ENCODE data around the gene UBE2F.

UBE2F gene

DNA sequence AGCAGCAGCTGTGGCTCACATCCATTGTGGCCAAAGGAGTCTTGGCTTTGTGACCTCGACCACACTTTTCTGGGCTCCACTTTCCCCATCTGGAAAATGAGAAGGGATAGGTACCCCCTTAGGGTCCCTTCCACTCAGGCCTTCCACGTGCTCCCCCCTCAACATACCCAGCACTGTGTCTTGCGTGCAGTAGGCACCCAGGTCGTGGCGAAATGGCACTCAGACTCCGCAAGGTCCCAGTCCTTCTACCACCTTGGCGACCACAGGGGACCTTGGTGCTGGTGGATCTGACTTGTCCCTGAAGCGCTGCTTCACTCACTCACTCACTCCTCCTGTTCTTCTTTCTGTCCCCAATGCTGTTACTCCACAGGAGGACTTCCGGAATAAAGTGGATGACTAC, 74.1 kb downstream of the UBE2F start:
- H3K27ac ChIP-seq = no peak overlapping the region
- H2AFZ ChIP-seq = no peak overlapping the region
- H3K9ac ChIP-seq = no peak overlapping the region
- TF ChIP-seq, protein P1, sequence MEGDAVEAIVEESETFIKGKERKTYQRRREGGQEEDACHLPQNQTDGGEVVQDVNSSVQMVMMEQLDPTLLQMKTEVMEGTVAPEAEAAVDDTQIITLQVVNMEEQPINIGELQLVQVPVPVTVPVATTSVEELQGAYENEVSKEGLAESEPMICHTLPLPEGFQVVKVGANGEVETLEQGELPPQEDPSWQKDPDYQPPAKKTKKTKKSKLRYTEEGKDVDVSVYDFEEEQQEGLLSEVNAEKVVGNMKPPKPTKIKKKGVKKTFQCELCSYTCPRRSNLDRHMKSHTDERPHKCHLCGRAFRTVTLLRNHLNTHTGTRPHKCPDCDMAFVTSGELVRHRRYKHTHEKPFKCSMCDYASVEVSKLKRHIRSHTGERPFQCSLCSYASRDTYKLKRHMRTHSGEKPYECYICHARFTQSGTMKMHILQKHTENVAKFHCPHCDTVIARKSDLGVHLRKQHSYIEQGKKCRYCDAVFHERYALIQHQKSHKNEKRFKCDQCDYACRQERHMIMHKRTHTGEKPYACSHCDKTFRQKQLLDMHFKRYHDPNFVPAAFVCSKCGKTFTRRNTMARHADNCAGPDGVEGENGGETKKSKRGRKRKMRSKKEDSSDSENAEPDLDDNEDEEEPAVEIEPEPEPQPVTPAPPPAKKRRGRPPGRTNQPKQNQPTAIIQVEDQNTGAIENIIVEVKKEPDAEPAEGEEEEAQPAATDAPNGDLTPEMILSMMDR (IDR thresholded peaks at IDR 0.05) = no peak
- H3K27me3 ChIP-seq (ENCODE audit: control insufficient read depth, insufficient read depth, low read length) = no peaks in the 10 kb centered on the region
- no peak overlapping the region for H3K4me2 ChIP-seq (ENCODE audit: low read length)
- H3K79me2 ChIP-seq = no peaks in the 10 kb centered on the region
- H3K4me1 ChIP-seq = no peaks in the 10 kb centered on the region
- no peak overlapping the region for H3K4me3 ChIP-seq (ENCODE audit: low read depth, low read length)
- no peaks in the 10 kb centered on the region for H3K9me3 ChIP-seq (ENCODE audit: control insufficient read depth, low read length)
- H3K36me3 ChIP-seq (ENCODE audit: control insufficient read depth, insufficient read depth, low read length) = no peaks in the 10 kb centered on the region

GRCh38 chr2:238042090-238042489, 75.3 kb downstream of the UBE2F start:
- Histone ChIP-seq H3K4me3 (ENCODE audit: low read depth, low read length) (no peak overlapping the region), H3K9me3 (ENCODE audit: control insufficient read depth, low read length) (no peaks in the 10 kb centered on the region), H2AFZ (no peak overlapping the region), H3K9ac (no peak overlapping the region), H3K27me3 (ENCODE audit: control insufficient read depth, insufficient read depth, low read length) (no peaks in the 10 kb centered on the region), H3K4me2 (ENCODE audit: low read length) (no peak overlapping the region), H3K36me3 (ENCODE audit: control insufficient read depth, insufficient read depth, low read length) (no peaks in the 10 kb centered on the region), H3K79me2 (no peaks in the 10 kb centered on the region), H3K27ac (no peak overlapping the region), H3K4me1 (no peaks in the 10 kb centered on the region)
- TF ChIP-seq, protein P1 (IDR thresholded peaks at IDR 0.05) = no peak

GRCh38 chr2:238042849-238043584, 76.2 kb downstream of the UBE2F start:
- Histone ChIP-seq H3K27me3 (ENCODE audit: control insufficient read depth, insufficient read depth, low read length) (no peaks in the 10 kb centered on the region), H3K27ac (no peak overlapping the region), H3K36me3 (ENCODE audit: control insufficient read depth, insufficient read depth, low read length) (no peaks in the 10 kb centered on the region), H3K9ac (no peak overlapping the region), H3K4me3 (ENCODE audit: low read depth, low read length) (no peak overlapping the region), H3K4me2 (ENCODE audit: low read length) (no peak overlapping the region), H3K79me2 (no peaks in the 10 kb centered on the region), H2AFZ (no peak overlapping the region), H3K9me3 (ENCODE audit: control insufficient read depth, low read length) (no peaks in the 10 kb centered on the region), H3K4me1 (no peaks in the 10 kb centered on the region)
- TF ChIP-seq, protein P1 (IDR thresholded peaks at IDR 0.05) = no peak

- TF ChIP-seq, protein P1 (IDR thresholded peaks at IDR 0.05) = no peak
- H2AFZ ChIP-seq = no peak overlapping the region
- no peak overlapping the region for H3K27ac ChIP-seq
- no peak overlapping the region for H3K9ac ChIP-seq
- H3K36me3 ChIP-seq (ENCODE audit: control insufficient read depth, insufficient read depth, low read length) = no peaks in the 10 kb centered on the region
- H3K4me1 ChIP-seq = no peaks in the 10 kb centered on the region
- H3K4me3 ChIP-seq (ENCODE audit: low read depth, low read length) = no peak overlapping the region
- no peak overlapping the region for H3K4me2 ChIP-seq (ENCODE audit: low read length)
- no peaks in the 10 kb centered on the region for H3K79me2 ChIP-seq
- no peaks in the 10 kb centered on the region for H3K9me3 ChIP-seq (ENCODE audit: control insufficient read depth, low read length)
- no peaks in the 10 kb centered on the region for H3K27me3 ChIP-seq (ENCODE audit: control insufficient read depth, insufficient read depth, low read length)
These were observed 77.0 kb downstream of the UBE2F start for GRCh38 chr2:238043851-238044250.

- no peaks in the 10 kb centered on the region for H3K4me1 ChIP-seq
- H3K27me3 ChIP-seq (ENCODE audit: control insufficient read depth, insufficient read depth, low read length) = no peaks in the 10 kb centered on the region
- TF ChIP-seq, protein P1 (IDR thresholded peaks at IDR 0.05) = no peak
- no peak overlapping the region for H3K27ac ChIP-seq
- H3K79me2 ChIP-seq = no peaks in the 10 kb centered on the region
- no peak overlapping the region for H3K4me2 ChIP-seq (ENCODE audit: low read length)
- no peak overlapping the region for H2AFZ ChIP-seq
- no peak overlapping the region for H3K9ac ChIP-seq
- no peak overlapping the region for H3K4me3 ChIP-seq (ENCODE audit: low read depth, low read length)
- no peaks in the 10 kb centered on the region for H3K36me3 ChIP-seq (ENCODE audit: control insufficient read depth, insufficient read depth, low read length)
- no peaks in the 10 kb centered on the region for H3K9me3 ChIP-seq (ENCODE audit: control insufficient read depth, low read length)
These were observed 78.8 kb downstream of the UBE2F start for GRCh38 chr2:238045575-238045974.

Measured in parathyroid adenoma (tissue), 2 donors.